Neural progenitor cell (in vitro differentiated cells): ENCODE data around the gene PRDM16.

Experiments
- EZH2 ChIP-seq: fragments of 200-600 bp; sonication (generic); IDR thresholded peaks from 2 replicates; pipeline ENCODE4 v1.6.1; 2017; ENCODE audit warnings: antibody characterized with exemption, mild to moderate bottlenecking, moderate library complexity
- TF ChIP-seq, protein P1 (sequence below): fragments of 200-600 bp; sonication (generic); IDR thresholded peaks from 2 replicates; pipeline ENCODE4 v1.5.1; 2017; ENCODE audit warnings: antibody characterized with exemption, mild to moderate bottlenecking

DNA sequence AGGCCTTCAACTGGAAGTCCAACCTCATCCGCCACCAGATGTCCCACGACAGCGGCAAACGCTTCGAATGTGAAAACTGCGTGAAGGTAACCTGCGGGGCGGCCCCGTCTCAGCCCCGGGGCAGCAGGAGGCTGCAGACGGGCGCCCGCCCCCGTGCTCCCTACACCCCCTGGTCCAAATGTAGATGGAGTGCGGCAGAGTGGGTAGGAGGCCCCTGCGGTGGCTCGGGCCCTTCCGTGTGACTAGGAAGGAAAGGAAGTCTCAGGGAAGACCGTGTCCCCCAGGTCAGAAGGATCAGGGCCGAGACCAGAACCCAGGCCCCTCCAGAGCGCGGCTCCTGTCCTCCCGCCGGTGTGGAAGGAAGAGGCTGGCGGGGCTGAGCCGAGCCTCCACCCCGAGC is 335.8 kb downstream of the PRDM16 start:
- no peak for TF ChIP-seq EZH2
- TF ChIP-seq, protein P1, sequence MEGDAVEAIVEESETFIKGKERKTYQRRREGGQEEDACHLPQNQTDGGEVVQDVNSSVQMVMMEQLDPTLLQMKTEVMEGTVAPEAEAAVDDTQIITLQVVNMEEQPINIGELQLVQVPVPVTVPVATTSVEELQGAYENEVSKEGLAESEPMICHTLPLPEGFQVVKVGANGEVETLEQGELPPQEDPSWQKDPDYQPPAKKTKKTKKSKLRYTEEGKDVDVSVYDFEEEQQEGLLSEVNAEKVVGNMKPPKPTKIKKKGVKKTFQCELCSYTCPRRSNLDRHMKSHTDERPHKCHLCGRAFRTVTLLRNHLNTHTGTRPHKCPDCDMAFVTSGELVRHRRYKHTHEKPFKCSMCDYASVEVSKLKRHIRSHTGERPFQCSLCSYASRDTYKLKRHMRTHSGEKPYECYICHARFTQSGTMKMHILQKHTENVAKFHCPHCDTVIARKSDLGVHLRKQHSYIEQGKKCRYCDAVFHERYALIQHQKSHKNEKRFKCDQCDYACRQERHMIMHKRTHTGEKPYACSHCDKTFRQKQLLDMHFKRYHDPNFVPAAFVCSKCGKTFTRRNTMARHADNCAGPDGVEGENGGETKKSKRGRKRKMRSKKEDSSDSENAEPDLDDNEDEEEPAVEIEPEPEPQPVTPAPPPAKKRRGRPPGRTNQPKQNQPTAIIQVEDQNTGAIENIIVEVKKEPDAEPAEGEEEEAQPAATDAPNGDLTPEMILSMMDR = no peak
